Upper lobe of left lung (tissue), 4 donors: ENCODE results near the gene WDR38.

Source experiments
- CTCF ChIP-seq, 6 experiments: fragments of 450-650 bp in 4 of 6; fragments of 200-600 bp in 2 of 6; sonication (generic) in 2 of 6; IDR thresholded peaks; one replicate each; pipeline ENCODE4 v1.5.1; 2016 to 2019; ENCODE audit warnings: antibody characterized with exemption in 6 of 6
- EP300 ChIP-seq, 4 donors: sonication (generic); formaldehyde crosslinking; IDR thresholded peaks; one replicate each; pipeline ENCODE4 v1.5.1; 2017; ENCODE audit warnings: antibody characterized with exemption in 4 of 4, control low read depth in 2 of 4
- POLR2A ChIP-seq, 4 donors: fragments of 450-650 bp; IDR thresholded peaks; one replicate each; pipeline ENCODE4 v1.5.1; 2016 to 2017; ENCODE audit warnings: antibody characterized with exemption in 4 of 4, mild to moderate bottlenecking in 2 of 4
- POLR2AphosphoS5 ChIP-seq, 2 donors: sonication (generic); formaldehyde crosslinking; IDR thresholded peaks; one replicate each; pipeline ENCODE4 v1.5.1; 2017; ENCODE audit warnings: antibody characterized with exemption in 2 of 2

DNA sequence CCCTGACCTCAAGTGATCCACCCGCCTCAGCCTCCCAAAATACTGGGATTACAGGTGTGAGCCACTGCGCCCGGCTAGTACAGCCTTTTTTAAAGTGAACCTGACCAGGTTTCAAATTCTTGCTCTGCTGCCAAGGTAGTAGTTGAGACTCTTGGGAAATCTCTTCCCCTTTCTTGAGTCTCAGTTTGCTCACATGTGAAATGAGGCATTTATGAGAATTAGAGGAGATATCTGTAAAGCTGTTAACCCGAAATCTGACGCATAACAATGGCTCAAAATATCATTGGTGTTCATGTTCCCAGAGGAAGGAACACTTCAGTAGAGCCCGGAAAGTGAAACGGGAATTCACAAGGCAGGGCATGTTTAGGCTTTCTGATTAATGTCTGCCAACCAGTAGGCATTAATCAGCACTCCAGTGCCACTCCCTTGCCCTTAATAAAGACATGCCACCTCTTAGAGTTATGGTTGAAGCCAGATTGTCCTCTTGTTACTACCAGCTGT, 10.2 kb downstream of the WDR38 start:
- TF ChIP-seq CTCF (IDR thresholded peaks at IDR 0.05) (no peak), POLR2A (IDR thresholded peaks at IDR 0.05) (peak in 1 of 4 donors; percentile 49), EP300 (IDR thresholded peaks at IDR 0.05) (peak in 2 of 4 donors; percentile 42 to 52), POLR2AphosphoS5 (IDR thresholded peaks at IDR 0.05) (peak in 1 of 2 donors; percentile 65)
